Hepatocyte (in vitro differentiated cells): ENCODE results near the gene DYSF. TPM values are rescaled to one million over a fixed set of nuclear protein-coding genes. Genes with fewer than 3 reads are reported as not detected.

Source experiments
- DNase-seq: peaks from one replicate; pipeline ENCODE4 v3.0.0-alpha.2; 2016; ENCODE audit warnings: low spot score
- H2AFZ ChIP-seq: fragments of 200-600 bp; sonication (generic); 2 replicates; pipeline ENCODE4 v1.6.0; 2016; ENCODE audit warnings: antibody characterized with exemption, mild to moderate bottlenecking
- H3K27ac ChIP-seq: fragments of 200-600 bp; sonication (generic); 2 replicates; pipeline ENCODE4 v1.5.1; 2016; ENCODE audit warnings: mild to moderate bottlenecking
- H3K27me3 ChIP-seq: fragments of 200-600 bp; sonication (generic); 2 replicates; pipeline ENCODE4 v1.6.1; 2016
- H3K36me3 ChIP-seq: fragments of 200-600 bp; sonication (generic); replicated peaks from 2 replicates; pipeline ENCODE4 v1.5.1; 2016; ENCODE audit warnings: low read depth; ENCODE audit not compliant: insufficient read depth
- H3K4me1 ChIP-seq: fragments of 200-600 bp; sonication (generic); 2 replicates; pipeline ENCODE4 v1.5.1; 2016; ENCODE audit warnings: mild to moderate bottlenecking, moderate library complexity; ENCODE audit not compliant: insufficient read depth
- H3K4me2 ChIP-seq: fragments of 200-600 bp; sonication (generic); 2 replicates; pipeline ENCODE4 v1.6.0; 2016
- H3K4me3 ChIP-seq: fragments of 200-600 bp; sonication (generic); 2 replicates; pipeline ENCODE4 v1.5.1; 2016; ENCODE audit warnings: mild to moderate bottlenecking
- H3K79me2 ChIP-seq: fragments of 200-600 bp; sonication (generic); 2 replicates; pipeline ENCODE4 v1.6.0; 2017; ENCODE audit warnings: mild to moderate bottlenecking
- H3K9me2 ChIP-seq: fragments of 200-600 bp; sonication (generic); replicated peaks from 2 replicates; pipeline ENCODE4 v1.6.0; 2017; ENCODE audit warnings: mild to moderate bottlenecking; ENCODE audit not compliant: insufficient read depth
- H3K9me3 ChIP-seq: fragments of 200-600 bp; sonication (generic); 2 replicates; pipeline ENCODE4 v1.5.1; 2016; ENCODE audit warnings: low read depth, mild to moderate bottlenecking
- H4K20me1 ChIP-seq: fragments of 200-600 bp; sonication (generic); 2 replicates; pipeline ENCODE4 v1.6.0; 2016; ENCODE audit warnings: mild to moderate bottlenecking; ENCODE audit not compliant: insufficient read depth, poor library complexity, severe bottlenecking
- EZH2 ChIP-seq: fragments of 200-600 bp; sonication (generic); IDR thresholded peaks from 2 replicates; pipeline ENCODE4 v1.6.1; 2016; ENCODE audit warnings: antibody characterized with exemption, mild to moderate bottlenecking, borderline replicate concordance
- EZH2phosphoT487 ChIP-seq: fragments of 200-600 bp; sonication (generic); IDR thresholded peaks from one replicate; pipeline ENCODE4 v1.6.1; 2018; ENCODE audit warnings: antibody characterized with exemption, mild to moderate bottlenecking, low read depth, moderate library complexity; ENCODE audit not compliant: unreplicated experiment, severe bottlenecking
- WGBS: methylation state at CpG from one replicate; pipeline ENCODE4 v1.1.6; 2016; ENCODE audit warnings: low lambda C conversion rate; ENCODE audit errors: missing lambda C conversion rate; 5-methylcytosine and 5-hydroxymethylcytosine counted together
- polyA plus RNA-seq: library from polyadenylated mRNA; unstranded; fragments of >200 nt; fragmentation: Nextera tagmentation; extraction: Ambion mirVana; gene quantifications from 2 replicates; pipeline ENCODE4 v1.2.1, GENCODE V29; 2016
- total RNA-seq: library from RNA; depleted of rRNA; stranded (reverse); fragments of >200 nt; gene quantifications from 2 replicates; pipeline ENCODE4 v1.2.3, GENCODE V29; 2014
- TF ChIP-seq, protein P1 (sequence below): fragments of 200-600 bp; sonication (generic); IDR thresholded peaks from 2 replicates; pipeline ENCODE4 v1.5.1; 2016; ENCODE audit warnings: antibody characterized with exemption, mild to moderate bottlenecking; ENCODE audit not compliant: poor library complexity

Gene DYSF
- total and polyA plus RNA-seq, 2 experiments from 2014 or later = 0.25 to 0.90 TPM

DNA sequence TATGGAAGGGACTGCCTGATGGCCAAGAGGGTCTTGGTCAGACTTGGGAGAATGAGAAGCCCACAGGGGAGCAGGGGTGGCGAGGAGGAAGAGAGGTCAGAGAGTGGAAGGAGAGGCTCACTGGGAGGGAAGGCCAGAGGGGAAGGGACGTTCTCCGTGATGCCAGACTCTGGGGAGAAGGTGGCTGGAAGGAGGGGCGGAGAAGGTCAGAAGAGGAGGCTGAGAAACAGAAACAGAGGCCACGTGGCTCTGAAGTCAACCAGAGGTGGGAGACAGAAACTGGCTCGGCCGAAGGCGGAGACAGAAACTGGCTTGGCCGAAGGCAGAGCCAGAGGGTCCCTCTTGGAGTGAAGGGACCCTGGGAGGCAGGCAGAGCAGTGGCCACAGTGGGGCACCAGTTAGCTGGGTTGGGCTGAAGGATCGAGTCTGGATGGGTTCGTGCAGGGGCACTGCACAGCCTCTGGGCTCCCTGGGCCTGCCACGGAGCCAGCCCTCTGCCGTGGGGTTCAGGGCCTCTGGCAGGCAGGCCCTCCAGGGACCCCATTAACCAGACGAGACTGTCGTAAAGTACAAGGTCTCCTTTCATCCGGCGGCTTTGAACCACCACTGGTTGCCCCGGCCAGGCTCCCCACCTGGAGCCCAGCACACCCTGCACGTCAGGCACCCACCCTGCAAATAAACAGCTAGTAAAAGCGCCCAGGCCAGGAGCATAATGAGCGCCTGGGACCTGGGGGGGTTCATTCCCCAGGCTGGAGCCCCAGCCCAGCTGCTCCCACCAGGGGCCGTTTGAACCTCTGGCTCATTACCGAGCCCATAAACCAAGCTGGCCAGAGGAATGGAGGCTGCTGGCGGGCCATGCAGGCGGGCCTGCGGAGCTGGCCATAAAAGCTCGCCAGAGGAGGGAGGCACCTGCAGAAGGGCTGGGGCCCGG is 218.8 kb downstream of the DYSF start:
- WGBS = 63% methylated on average over 27 of the region's 28 CpGs
- Histone ChIP-seq H3K4me2 (no peak overlapping the region), H2AFZ (no peak overlapping the region), H3K4me1 (no peaks in the 10 kb centered on the region), H3K27me3 (no peaks in the 10 kb centered on the region), H3K36me3 (no peaks in the 10 kb centered on the region), H4K20me1 (no peaks in the 10 kb centered on the region), H3K27ac (no peak overlapping the region), H3K79me2 (no peaks in the 10 kb centered on the region), H3K4me3 (no peak overlapping the region), H3K9me2 (no peaks in the 10 kb centered on the region), H3K9me3 (no peaks in the 10 kb centered on the region)
- TF ChIP-seq, protein P1, sequence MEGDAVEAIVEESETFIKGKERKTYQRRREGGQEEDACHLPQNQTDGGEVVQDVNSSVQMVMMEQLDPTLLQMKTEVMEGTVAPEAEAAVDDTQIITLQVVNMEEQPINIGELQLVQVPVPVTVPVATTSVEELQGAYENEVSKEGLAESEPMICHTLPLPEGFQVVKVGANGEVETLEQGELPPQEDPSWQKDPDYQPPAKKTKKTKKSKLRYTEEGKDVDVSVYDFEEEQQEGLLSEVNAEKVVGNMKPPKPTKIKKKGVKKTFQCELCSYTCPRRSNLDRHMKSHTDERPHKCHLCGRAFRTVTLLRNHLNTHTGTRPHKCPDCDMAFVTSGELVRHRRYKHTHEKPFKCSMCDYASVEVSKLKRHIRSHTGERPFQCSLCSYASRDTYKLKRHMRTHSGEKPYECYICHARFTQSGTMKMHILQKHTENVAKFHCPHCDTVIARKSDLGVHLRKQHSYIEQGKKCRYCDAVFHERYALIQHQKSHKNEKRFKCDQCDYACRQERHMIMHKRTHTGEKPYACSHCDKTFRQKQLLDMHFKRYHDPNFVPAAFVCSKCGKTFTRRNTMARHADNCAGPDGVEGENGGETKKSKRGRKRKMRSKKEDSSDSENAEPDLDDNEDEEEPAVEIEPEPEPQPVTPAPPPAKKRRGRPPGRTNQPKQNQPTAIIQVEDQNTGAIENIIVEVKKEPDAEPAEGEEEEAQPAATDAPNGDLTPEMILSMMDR = peak; percentile 17
- TF ChIP-seq EZH2 = no peak
- TF ChIP-seq EZH2phosphoT487 = no peak
- DNase-seq = no peak

DNA sequence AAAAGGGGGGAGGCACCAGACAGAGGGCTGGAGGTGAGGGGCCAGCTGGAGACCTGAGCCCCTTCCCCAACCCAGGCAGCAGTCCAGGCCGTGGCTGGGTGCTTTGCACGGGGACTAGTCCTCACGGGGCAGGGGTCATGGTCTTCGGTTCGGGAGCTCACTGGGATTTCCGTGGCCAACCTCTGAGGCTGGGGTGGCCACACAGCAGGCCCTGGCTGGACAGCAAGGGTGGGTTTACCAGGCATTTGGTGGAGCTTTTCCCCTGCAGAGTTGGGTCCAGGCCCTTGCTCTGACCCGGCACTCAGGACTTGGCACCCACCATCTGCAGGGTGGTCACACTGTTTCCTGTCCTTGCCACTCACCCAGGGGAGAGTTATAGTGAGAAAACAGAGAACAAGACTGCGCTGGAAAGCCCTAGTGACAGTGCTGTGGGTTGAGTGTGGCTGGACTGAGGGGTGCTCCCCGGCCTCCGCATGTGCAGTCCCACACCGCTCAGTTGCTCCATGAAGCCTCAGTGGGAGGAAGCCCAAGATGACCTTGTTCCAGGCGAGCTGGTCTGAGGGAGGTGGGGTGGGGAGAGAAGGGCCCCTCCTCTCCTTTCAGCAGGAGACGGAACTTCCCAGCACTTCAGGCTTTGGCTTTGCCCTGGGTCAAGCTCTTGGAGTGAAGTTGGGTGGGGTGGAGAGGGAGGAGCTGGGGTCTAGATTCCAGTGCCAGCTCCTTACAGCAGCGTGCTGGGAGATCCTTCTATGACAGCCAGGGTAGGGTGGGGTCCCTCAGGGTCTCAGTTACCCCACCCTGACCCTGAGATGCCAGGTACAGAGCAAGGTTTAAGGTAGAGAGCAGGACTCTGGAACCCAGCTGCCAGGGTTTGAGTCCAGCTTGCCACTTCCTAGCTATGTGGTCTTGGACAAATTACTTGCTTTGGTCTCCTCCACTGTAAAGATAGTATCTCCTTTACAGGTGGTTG is 219.8 kb downstream of the DYSF start:
- no peaks in the 10 kb centered on the region for H3K9me2 ChIP-seq
- 93% methylated on average over 14 of the region's 14 CpGs for WGBS

GRCh38 chr2:71674158-71674851 is 220.9 kb downstream of the DYSF start:
- TF ChIP-seq, protein P1 = no peak
- TF ChIP-seq EZH2phosphoT487 (no peak), EZH2 (no peak)
- Histone ChIP-seq H3K27ac (no peak overlapping the region), H3K4me1 (no peaks in the 10 kb centered on the region), H3K4me3 (no peak overlapping the region), H3K36me3 (no peaks in the 10 kb centered on the region), H3K9me3 (no peaks in the 10 kb centered on the region), H3K4me2 (no peak overlapping the region), H3K27me3 (no peaks in the 10 kb centered on the region), H2AFZ (no peak overlapping the region), H3K9me2 (no peaks in the 10 kb centered on the region), H3K79me2 (no peaks in the 10 kb centered on the region), H4K20me1 (no peaks in the 10 kb centered on the region)
- no peak for DNase-seq
- WGBS = 97% methylated on average over 7 of the region's 7 CpGs

More for the DNA sequence above, 219.8 kb downstream of the DYSF start:
- TF ChIP-seq, protein P1 = no peak
- TF ChIP-seq EZH2phosphoT487 = no peak
- TF ChIP-seq EZH2 = no peak
- Histone ChIP-seq H3K27ac (no peak overlapping the region), H2AFZ (no peak overlapping the region), H3K4me3 (no peak overlapping the region), H3K4me1 (no peaks in the 10 kb centered on the region), H3K9me3 (no peaks in the 10 kb centered on the region), H3K4me2 (no peak overlapping the region), H3K27me3 (no peaks in the 10 kb centered on the region), H3K79me2 (no peaks in the 10 kb centered on the region), H3K36me3 (no peaks in the 10 kb centered on the region), H4K20me1 (no peaks in the 10 kb centered on the region)
- DNase-seq = no peak
